ENCODE measurements around the gene ZNF576. TPM values are rescaled to one million over a fixed set of nuclear protein-coding genes. Genes with fewer than 3 reads are reported as not detected.

ZNF576 gene
- total and polyA plus RNA-seq, 2 donors (not counting 3 experiments of a cell fraction or from before 2014, with no cell fraction given) = 19.5 to 27.7 TPM

- no peak for FAIRE-seq
- ChIA-PET POLR2A (interaction anchor here (0.5 kb wide), 1 partner anchor 103 kb away, joined by 3 read pairs; no protein-coding TSS in a partner anchor), CTCF (interaction anchor here (1.6 to 3.0 kb wide), 3 partner anchors 10 to 29 kb away, joined by 4 to 21 read pairs (median 9); partner anchors contain the start of genes IRGQ and ZNF576)
- dilution Hi-C loops (cut with MboI; ENCODE audit: extremely low pct_ligation_motif_present, low sequenced_read_pairs) (no loop called here), intact Hi-C loops (cut with micrococcal nuclease) (no loop called here)
- Histone ChIP-seq H3K9me1 (replicated peaks; ENCODE audit: control insufficient read depth, extremely low read depth, insufficient read depth, low read length) (no peaks in the 10 kb centered on the region), H3K4me3 (replicated peaks in 1 of 3; ENCODE audit: insufficient read depth in 1 of 3, low read depth in 1 of 3, low read length in 3 of 3) (no peak overlapping the region), H3K9ac (replicated peaks; ENCODE audit: extremely low read depth, insufficient read depth, low read length) (no peak overlapping the region), H3K36me3 (ENCODE audit: control insufficient read depth in 2 of 2, extremely low read depth in 1 of 2, insufficient read depth in 2 of 2, low read length in 2 of 2) (peaks cover 0 to 2% of the 10 kb centered on the region in 2 experiments), H3K27me3 (ENCODE audit: control insufficient read depth in 2 of 2, insufficient read depth in 2 of 2, low read length in 2 of 2) (no peaks in the 10 kb centered on the region), H3K27ac (ENCODE audit: insufficient read depth, low read depth, low read length) (no peak overlapping the region), H3K4me2 (ENCODE audit: insufficient read depth, low read length) (no peak overlapping the region), H4K20me1 (replicated peaks; ENCODE audit: control insufficient read depth, extremely low read depth, insufficient read depth, low read length) (no peaks in the 10 kb centered on the region), H2AFZ (ENCODE audit: low read depth, low read length) (no peak overlapping the region), H3K4me1 (ENCODE audit: control insufficient read depth, extremely low read depth, insufficient read depth, low read length) (no peaks in the 10 kb centered on the region), H3K9me3 (replicated peaks; ENCODE audit: control insufficient read depth, insufficient read depth, low read length) (no peaks in the 10 kb centered on the region), H3K79me2 (ENCODE audit: control insufficient read depth, insufficient read depth, low read length) (no peaks in the 10 kb centered on the region)
- TF ChIP-seq EZH2 (IDR thresholded peaks at IDR 0.05; ENCODE audit: borderline replicate concordance, low read depth, low read length, severe bottlenecking) (no peak), POLR2A (IDR thresholded peaks at IDR 0.05; ENCODE audit: low read depth, low read length) (no peak), GATA2 (IDR thresholded peaks at IDR 0.05; ENCODE audit: insufficient read depth, insufficient read length, low read depth, low read length) (no peak), POLR2AphosphoS5 (IDR thresholded peaks at IDR 0.05; ENCODE audit: insufficient read depth, low read depth, low read length) (no peak), JUN (IDR thresholded peaks at IDR 0.05; ENCODE audit: borderline replicate concordance, insufficient read depth, insufficient read length, low read depth) (no peak), MYC (IDR thresholded peaks at IDR 0.05; ENCODE audit: low read depth, low read length) (no peak), FOS (IDR thresholded peaks at IDR 0.05; ENCODE audit: borderline replicate concordance, insufficient read depth, low read length) (no peak), MAX (IDR thresholded peaks at IDR 0.05; ENCODE audit: insufficient read depth, insufficient read length) (no peak), CTCF (IDR thresholded peaks at IDR 0.05; ENCODE audit: extremely low read depth in 1 of 2, insufficient read depth in 1 of 2, low read depth in 1 of 2, low read length in 2 of 2) (no peak)
- no peak for DNase-seq (ENCODE audit: low read depth, low spot score)
- no TSS peak for BruUV-seq (replicated peaks)
Measured at GRCh38 chr19:43584484-43584883, 11.9 kb upstream of the ZNF576 start.

Data from endothelial cell of umbilical vein (primary cell).